ENCODE data around the gene CDRT4. TPM values are rescaled to one million over a fixed set of nuclear protein-coding genes. Genes with fewer than 3 reads are reported as not detected.

CDRT4 gene
- total RNA-seq, 4 donors from 2014 or later = 2.1 to 18.9 (median 12.4) TPM

- Histone ChIP-seq H3K27ac (no peak overlapping the region), H3K27me3 (no peaks in the 10 kb centered on the region), H3K36me3 (no peaks in the 10 kb centered on the region), H3K4me1 (peaks cover 0 to 9% (median 0%) of the 10 kb centered on the region in 4 donors), H3K9me3 (no peaks in the 10 kb centered on the region), H3K4me3 (no peak overlapping the region)
- no peak for TF ChIP-seq EP300 (IDR thresholded peaks at IDR 0.05)
- no peak for TF ChIP-seq POLR2A (IDR thresholded peaks at IDR 0.05)
- TF ChIP-seq, protein P1, sequence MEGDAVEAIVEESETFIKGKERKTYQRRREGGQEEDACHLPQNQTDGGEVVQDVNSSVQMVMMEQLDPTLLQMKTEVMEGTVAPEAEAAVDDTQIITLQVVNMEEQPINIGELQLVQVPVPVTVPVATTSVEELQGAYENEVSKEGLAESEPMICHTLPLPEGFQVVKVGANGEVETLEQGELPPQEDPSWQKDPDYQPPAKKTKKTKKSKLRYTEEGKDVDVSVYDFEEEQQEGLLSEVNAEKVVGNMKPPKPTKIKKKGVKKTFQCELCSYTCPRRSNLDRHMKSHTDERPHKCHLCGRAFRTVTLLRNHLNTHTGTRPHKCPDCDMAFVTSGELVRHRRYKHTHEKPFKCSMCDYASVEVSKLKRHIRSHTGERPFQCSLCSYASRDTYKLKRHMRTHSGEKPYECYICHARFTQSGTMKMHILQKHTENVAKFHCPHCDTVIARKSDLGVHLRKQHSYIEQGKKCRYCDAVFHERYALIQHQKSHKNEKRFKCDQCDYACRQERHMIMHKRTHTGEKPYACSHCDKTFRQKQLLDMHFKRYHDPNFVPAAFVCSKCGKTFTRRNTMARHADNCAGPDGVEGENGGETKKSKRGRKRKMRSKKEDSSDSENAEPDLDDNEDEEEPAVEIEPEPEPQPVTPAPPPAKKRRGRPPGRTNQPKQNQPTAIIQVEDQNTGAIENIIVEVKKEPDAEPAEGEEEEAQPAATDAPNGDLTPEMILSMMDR (IDR thresholded peaks at IDR 0.05) = no peak
- no peak for DNase-seq (ENCODE audit: low spot score in 2 of 2)
- WGBS, 2 donors = 75 to 77% methylated on average over 11 of the region's 11 CpGs
These were observed 44.9 kb downstream of the CDRT4 start for GRCh38 chr17:15422392-15422965.

DNA sequence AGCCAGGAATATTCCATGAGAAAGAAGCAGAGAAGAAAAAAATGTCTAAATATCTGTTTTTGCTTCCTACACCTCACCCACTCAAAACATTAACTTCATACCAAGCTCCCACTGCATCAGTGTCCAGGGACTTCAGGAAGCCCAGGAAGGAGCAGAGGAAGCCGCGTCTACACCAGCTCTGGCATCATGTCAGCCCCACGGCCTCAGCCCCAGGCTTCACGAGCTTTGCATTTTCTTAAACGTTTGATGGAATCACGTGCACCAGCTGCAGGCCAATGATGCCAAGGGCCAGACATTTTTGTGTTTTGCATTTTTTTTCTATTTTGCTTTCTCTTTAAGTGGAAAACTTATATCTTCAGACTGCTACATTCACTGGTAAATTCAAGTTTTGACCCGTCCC is 48.6 kb downstream of the CDRT4 start:
- TF ChIP-seq EP300 (IDR thresholded peaks at IDR 0.05) (no peak), POLR2A (IDR thresholded peaks at IDR 0.05) (no peak)
- TF ChIP-seq, protein P1 (IDR thresholded peaks at IDR 0.05) = no peak
- no peaks in the 10 kb centered on the region for H3K27me3 ChIP-seq
- 41 to 50% methylated on average over 7 of the region's 7 CpGs for WGBS, 2 donors
- DNase-seq (ENCODE audit: low spot score in 2 of 2) = no peak
- no peak overlapping the region for H3K4me3 ChIP-seq
- no peaks in the 10 kb centered on the region for H3K9me3 ChIP-seq
- peak overlapping the region in 2 of 4 donors; percentile 47 to 74 for H3K27ac ChIP-seq
- H3K4me1 ChIP-seq = peaks cover 0 to 14% (median 0%) of the 10 kb centered on the region in 4 donors
- H3K36me3 ChIP-seq = no peaks in the 10 kb centered on the region

DNA sequence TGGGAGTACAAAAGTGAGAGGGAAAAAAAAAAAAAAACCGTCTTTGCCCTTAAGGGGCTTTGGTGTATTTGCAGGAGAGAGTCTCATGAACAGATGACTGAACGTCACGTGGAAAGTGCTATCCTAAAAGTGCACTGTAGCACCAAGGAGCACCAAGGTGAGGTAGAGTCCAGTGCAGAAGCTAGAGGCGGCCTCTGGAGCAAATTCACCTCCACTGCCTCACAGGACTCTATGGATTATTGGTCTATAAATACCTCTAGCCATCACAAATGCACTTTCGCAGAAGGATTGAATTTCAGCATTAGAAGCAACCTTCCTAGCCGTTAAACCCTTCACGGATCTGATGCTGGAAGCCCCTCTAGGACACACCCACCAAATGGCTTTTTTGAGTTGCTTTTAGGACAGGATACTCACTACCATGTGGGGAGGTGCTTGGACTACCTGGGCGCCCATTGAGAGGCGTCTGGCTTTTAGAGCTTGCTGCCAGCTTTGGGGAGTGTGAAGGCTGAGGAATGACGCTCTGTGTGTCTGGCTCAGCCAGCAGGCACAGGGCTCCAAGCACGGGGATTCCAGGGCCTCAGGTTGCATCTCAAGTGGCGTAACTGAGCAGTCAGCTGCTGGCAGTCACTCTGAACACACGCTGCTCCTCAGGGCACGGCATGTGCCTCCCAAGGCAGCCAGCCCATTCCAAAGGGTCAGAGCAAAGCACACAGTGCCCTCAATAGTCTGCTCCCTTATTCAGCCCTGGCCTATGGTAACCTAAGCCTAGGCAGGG is 52.7 kb downstream of the CDRT4 start:
- peak; percentile 34 to 80 for TF ChIP-seq EP300 (IDR thresholded peaks at IDR 0.05)
- TF ChIP-seq POLR2A (IDR thresholded peaks at IDR 0.05) = peak in 1 of 2 donors; percentile 16
- TF ChIP-seq, protein P1 (IDR thresholded peaks at IDR 0.05) = no peak
- H3K36me3 ChIP-seq = no peaks in the 10 kb centered on the region
- H3K27ac ChIP-seq = peak overlapping the region in 2 of 4 donors; percentile 92 to 95

DNA sequence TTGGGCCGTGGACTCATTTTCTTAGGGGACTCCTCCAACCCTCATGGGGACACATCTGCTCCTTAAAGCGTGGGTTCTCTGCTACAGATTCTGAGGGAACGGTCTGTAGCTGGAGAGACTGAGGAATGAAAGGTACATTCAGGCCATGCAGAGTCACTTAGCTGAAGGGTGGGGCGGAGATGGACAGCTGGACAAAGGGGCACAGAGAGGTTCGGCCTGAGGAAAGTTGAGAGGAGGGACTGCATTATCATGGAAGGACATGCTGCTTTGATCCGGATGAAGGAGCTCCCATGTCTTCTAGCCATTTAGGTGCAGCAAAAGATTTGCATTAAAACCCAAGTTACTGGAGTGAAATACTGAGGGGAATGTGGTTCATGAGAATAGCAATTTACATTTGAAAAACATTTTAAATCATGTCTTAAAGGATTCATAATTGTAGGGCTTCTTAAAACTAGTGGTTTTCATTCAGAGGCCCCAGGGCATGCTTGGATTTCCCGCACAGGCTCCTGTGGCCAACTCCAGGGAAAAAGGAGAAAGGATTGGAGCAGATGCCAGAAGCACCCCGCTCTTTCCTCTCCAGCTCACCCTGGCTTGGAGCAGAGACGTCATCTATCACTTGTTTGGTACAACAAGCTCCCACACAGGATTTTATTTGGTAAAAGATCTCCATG is 54.2 kb downstream of the CDRT4 start:
- WGBS, 2 donors = 65 to 85% methylated on average over 9 of the region's 9 CpGs
- H3K4me1 ChIP-seq = peaks cover 0 to 66% (median 27%) of the 10 kb centered on the region in 4 donors
- DNase-seq (ENCODE audit: low spot score in 2 of 2) = no peak
- peak overlapping the region; percentile 57 to 95 (median 82) for H3K27ac ChIP-seq
- no peaks in the 10 kb centered on the region for H3K9me3 ChIP-seq
- no peaks in the 10 kb centered on the region for H3K36me3 ChIP-seq
- no peak overlapping the region for H3K4me3 ChIP-seq
- no peaks in the 10 kb centered on the region for H3K27me3 ChIP-seq
- TF ChIP-seq, protein P1 (IDR thresholded peaks at IDR 0.05) = no peak
- no peak for TF ChIP-seq EP300 (IDR thresholded peaks at IDR 0.05)
- no peak for TF ChIP-seq POLR2A (IDR thresholded peaks at IDR 0.05)

More for the DNA sequence above, 52.7 kb downstream of the CDRT4 start:
- 79 to 81% methylated on average over 14 of the region's 14 CpGs for WGBS, 2 donors
- Histone ChIP-seq H3K4me3 (no peak overlapping the region), H3K9me3 (no peaks in the 10 kb centered on the region), H3K27me3 (no peaks in the 10 kb centered on the region), H3K4me1 (peaks cover 0 to 52% (median 22%) of the 10 kb centered on the region in 4 donors)
- DNase-seq (ENCODE audit: low spot score in 2 of 2) = no peak
